ENCODE results near the gene GPR15LG.

- no peak for TF ChIP-seq CTCF (IDR thresholded peaks at IDR 0.05; ENCODE audit: low read length)
- no peak for TF ChIP-seq EZH2 (IDR thresholded peaks at IDR 0.05; ENCODE audit: borderline replicate concordance, low read length)
Measured at GRCh38 chr10:84156768-84157167, 16.8 kb upstream of the GPR15LG start.
